GM23338 (cell line): ENCODE measurements around the gene HCRT.

Experiments
- EZH2 ChIP-seq: fragments of 200-600 bp; sonication (generic); IDR thresholded peaks from one replicate; pipeline ENCODE4 v1.8.0; 2017; ENCODE audit warnings: antibody characterized with exemption, mild to moderate bottlenecking, low read depth; ENCODE audit not compliant: unreplicated experiment
- EZH2phosphoT487 ChIP-seq: fragments of 200-600 bp; sonication (generic); IDR thresholded peaks from one replicate; pipeline ENCODE4 v1.8.1; 2018; ENCODE audit warnings: antibody characterized with exemption; ENCODE audit not compliant: unreplicated experiment
- NANOG ChIP-seq: IDR thresholded peaks from 2 replicates; pipeline ENCODE4 v1.6.1; 2016; ENCODE audit warnings: antibody characterized with exemption, borderline replicate concordance
- POLR2AphosphoS5 ChIP-seq: IDR thresholded peaks from 2 replicates; pipeline ENCODE4 v1.6.1; 2016; ENCODE audit warnings: antibody characterized with exemption, low read depth
- TF ChIP-seq, protein P1 (sequence below), 2 experiments: fragments of 200-600 bp in 1 of 2; sonication (generic) in 1 of 2; conservative IDR thresholded peaks; 2 replicates each; pipeline versions ENCODE4 v1.5.1 to v1.6.1; 2016 to 2017; ENCODE audit warnings: antibody characterized with exemption in 2 of 2, low read depth in 2 of 2, mild to moderate bottlenecking in 2 of 2, moderate library complexity in 1 of 2
- TF ChIP-seq, protein P2 (sequence below): IDR thresholded peaks from 2 replicates; pipeline ENCODE4 v1.6.1; 2016; ENCODE audit warnings: antibody characterized with exemption
- TF ChIP-seq, protein P3 (sequence below): IDR thresholded peaks from one replicate; pipeline ENCODE4 v1.6.1; 2018; ENCODE audit warnings: antibody characterized with exemption; ENCODE audit not compliant: unreplicated experiment

DNA sequence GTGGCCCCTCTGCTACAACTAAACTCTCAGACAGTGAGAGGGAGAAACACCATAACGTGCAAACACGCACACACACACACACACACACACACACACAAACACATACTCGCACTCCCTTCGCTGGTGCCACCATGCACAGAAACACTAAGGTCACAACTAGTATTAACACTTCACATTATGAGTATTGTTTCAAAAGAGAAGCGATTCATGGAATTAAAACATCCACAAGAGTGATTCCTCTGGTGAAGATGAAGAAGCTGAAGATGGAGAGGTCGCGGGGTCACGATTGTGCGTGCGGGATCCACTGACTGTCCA, 16.2 kb upstream of the HCRT start:
- TF ChIP-seq, protein P1, sequence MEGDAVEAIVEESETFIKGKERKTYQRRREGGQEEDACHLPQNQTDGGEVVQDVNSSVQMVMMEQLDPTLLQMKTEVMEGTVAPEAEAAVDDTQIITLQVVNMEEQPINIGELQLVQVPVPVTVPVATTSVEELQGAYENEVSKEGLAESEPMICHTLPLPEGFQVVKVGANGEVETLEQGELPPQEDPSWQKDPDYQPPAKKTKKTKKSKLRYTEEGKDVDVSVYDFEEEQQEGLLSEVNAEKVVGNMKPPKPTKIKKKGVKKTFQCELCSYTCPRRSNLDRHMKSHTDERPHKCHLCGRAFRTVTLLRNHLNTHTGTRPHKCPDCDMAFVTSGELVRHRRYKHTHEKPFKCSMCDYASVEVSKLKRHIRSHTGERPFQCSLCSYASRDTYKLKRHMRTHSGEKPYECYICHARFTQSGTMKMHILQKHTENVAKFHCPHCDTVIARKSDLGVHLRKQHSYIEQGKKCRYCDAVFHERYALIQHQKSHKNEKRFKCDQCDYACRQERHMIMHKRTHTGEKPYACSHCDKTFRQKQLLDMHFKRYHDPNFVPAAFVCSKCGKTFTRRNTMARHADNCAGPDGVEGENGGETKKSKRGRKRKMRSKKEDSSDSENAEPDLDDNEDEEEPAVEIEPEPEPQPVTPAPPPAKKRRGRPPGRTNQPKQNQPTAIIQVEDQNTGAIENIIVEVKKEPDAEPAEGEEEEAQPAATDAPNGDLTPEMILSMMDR (conservative IDR thresholded peaks at IDR 0.05; ENCODE audit: low read depth in 2 of 2) = no peak
- TF ChIP-seq POLR2AphosphoS5 = no peak
- TF ChIP-seq NANOG = no peak
- TF ChIP-seq, protein P2, sequence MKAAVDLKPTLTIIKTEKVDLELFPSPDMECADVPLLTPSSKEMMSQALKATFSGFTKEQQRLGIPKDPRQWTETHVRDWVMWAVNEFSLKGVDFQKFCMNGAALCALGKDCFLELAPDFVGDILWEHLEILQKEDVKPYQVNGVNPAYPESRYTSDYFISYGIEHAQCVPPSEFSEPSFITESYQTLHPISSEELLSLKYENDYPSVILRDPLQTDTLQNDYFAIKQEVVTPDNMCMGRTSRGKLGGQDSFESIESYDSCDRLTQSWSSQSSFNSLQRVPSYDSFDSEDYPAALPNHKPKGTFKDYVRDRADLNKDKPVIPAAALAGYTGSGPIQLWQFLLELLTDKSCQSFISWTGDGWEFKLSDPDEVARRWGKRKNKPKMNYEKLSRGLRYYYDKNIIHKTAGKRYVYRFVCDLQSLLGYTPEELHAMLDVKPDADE = no peak
- TF ChIP-seq, protein P3, sequence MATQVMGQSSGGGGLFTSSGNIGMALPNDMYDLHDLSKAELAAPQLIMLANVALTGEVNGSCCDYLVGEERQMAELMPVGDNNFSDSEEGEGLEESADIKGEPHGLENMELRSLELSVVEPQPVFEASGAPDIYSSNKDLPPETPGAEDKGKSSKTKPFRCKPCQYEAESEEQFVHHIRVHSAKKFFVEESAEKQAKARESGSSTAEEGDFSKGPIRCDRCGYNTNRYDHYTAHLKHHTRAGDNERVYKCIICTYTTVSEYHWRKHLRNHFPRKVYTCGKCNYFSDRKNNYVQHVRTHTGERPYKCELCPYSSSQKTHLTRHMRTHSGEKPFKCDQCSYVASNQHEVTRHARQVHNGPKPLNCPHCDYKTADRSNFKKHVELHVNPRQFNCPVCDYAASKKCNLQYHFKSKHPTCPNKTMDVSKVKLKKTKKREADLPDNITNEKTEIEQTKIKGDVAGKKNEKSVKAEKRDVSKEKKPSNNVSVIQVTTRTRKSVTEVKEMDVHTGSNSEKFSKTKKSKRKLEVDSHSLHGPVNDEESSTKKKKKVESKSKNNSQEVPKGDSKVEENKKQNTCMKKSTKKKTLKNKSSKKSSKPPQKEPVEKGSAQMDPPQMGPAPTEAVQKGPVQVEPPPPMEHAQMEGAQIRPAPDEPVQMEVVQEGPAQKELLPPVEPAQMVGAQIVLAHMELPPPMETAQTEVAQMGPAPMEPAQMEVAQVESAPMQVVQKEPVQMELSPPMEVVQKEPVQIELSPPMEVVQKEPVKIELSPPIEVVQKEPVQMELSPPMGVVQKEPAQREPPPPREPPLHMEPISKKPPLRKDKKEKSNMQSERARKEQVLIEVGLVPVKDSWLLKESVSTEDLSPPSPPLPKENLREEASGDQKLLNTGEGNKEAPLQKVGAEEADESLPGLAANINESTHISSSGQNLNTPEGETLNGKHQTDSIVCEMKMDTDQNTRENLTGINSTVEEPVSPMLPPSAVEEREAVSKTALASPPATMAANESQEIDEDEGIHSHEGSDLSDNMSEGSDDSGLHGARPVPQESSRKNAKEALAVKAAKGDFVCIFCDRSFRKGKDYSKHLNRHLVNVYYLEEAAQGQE = no peak
- no peak for TF ChIP-seq EZH2
- TF ChIP-seq EZH2phosphoT487 = no peak
